Activated naive CD8-positive, alpha-beta T cell treated with anti-CD3 and anti-CD28 coated beads for 36 hours (primary cell): ENCODE data around the gene FLII. TPM values are rescaled to one million over a fixed set of nuclear protein-coding genes. Genes with fewer than 3 reads are reported as not detected.
A peak's percentile ranks its signal among the peaks of the same experiment; 100 is the strongest.

Source experiments
- DNase-seq: peaks from one replicate; pipeline ENCODE4 v3.0.0; 2021
- H3K27ac Mint-ChIP-seq: one replicate; pipeline ENCODE4 v1.8.0; 2022; ENCODE audit warnings: mild to moderate bottlenecking, moderate library complexity, mixed read lengths
- H3K27me3 Mint-ChIP-seq: one replicate; pipeline ENCODE4 v1.8.0; 2022; ENCODE audit warnings: mild to moderate bottlenecking, mixed read lengths
- H3K36me3 Mint-ChIP-seq: one replicate; pipeline ENCODE4 v1.8.0; 2021; ENCODE audit warnings: mild to moderate bottlenecking, mixed read lengths
- H3K4me1 Mint-ChIP-seq: one replicate; pipeline ENCODE4 v1.8.0; 2021; ENCODE audit warnings: mixed read lengths
- H3K4me3 Mint-ChIP-seq: one replicate; pipeline ENCODE4 v1.8.0; 2022; ENCODE audit warnings: mild to moderate bottlenecking, moderate library complexity, mixed read lengths
- H3K9me3 Mint-ChIP-seq: one replicate; pipeline ENCODE4 v1.8.0; 2022; ENCODE audit warnings: mixed read lengths
- total RNA-seq, 2 experiments: library from RNA; stranded (reverse); gene quantifications; one replicate each; pipeline ENCODE4 v1.2.3, GENCODE V29; 2021

FLII gene
- total RNA-seq, 2 experiments from 2014 or later = 237 to 242 TPM

DNA sequence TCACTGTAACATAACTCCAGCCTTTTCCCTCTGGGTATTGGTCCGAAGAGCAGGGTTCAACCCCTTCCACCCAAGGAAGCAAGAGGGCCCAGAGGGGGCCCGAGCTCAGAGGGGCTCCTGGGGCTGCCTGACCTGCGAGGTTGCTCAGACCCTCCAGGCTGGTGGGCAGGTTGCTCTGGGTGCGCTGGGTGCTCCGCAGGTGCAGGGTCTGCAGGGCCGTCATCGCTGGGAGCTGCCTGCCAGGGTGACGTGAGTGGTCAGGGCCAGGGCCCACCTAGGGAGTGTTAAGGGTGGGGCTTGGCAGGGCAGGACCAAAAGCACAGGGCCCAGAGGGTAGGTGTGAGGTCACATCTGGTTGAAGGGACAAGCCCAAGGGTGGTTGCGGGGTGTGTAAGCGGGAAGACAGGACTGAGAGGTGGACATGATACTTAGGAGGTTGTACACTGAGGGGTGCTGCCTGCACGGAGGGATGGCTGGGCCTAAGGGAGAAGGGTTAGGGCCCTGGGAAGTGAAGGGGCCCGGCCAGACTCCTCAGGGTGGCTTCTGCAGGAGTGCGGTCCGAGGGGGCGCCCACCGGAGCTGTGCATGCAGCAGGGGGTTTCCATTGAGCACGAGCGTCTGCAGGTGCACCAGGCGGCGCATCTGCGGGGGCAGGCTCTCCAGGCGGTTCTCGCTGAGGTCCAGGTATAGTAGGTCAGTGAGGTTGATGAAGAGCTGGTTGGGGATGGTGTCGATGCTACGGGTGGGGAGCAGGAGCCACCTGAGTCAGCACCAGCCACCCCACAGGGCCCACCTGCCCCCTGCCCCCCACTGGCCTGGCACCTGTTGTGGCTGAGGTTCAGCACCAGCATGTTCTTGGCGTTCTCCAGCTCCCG, 4.4 kb downstream of the FLII start:
- H3K4me3 Mint-ChIP-seq = no peak overlapping the region
- no peaks in the 10 kb centered on the region for H3K9me3 Mint-ChIP-seq
- H3K4me1 Mint-ChIP-seq = peaks cover 11% of the 10 kb centered on the region
- H3K27me3 Mint-ChIP-seq = no peaks in the 10 kb centered on the region
- no peak overlapping the region for H3K27ac Mint-ChIP-seq
- DNase-seq = no peak
- H3K36me3 Mint-ChIP-seq = peaks cover 5% of the 10 kb centered on the region

DNA sequence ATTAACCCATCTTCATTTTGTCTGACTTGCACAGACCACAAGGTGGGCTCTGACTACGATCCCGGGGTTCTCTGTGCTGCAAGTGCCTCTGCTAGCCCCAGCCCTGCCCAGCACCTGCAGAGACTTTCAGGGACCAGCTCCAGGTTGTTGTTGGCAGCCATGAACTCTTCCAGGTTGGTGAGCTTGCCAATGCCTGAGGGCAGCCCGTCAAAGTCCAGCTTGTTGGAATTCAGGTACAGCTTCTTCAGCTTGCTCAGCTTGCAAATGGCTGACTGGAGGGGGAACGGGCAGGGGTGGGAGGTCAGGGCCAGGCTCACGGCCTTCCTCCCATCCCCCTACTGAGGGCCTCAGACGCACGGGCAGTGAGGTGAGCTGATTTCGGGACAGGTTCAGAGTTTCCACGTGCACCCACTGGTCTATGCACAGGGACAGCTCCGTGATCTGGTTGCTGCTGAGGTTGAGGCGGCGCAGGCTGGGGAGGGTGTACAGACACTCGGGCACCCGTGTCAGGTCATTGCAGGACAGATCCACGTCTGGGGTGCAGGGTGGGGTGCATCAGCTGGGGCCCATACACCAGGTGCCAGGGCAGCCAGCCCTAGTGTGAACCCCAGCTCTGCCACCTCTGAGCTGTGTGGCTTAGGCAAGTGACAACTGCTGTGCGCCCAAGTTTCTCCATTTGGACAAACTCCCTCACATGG, 5.2 kb downstream of the FLII start:
- no peaks in the 10 kb centered on the region for H3K9me3 Mint-ChIP-seq
- H3K27me3 Mint-ChIP-seq = no peaks in the 10 kb centered on the region
- no peak overlapping the region for H3K27ac Mint-ChIP-seq
- H3K4me1 Mint-ChIP-seq = peaks cover 11% of the 10 kb centered on the region
- no peak overlapping the region for H3K4me3 Mint-ChIP-seq
- peaks cover 5% of the 10 kb centered on the region for H3K36me3 Mint-ChIP-seq
- no peak for DNase-seq

DNA sequence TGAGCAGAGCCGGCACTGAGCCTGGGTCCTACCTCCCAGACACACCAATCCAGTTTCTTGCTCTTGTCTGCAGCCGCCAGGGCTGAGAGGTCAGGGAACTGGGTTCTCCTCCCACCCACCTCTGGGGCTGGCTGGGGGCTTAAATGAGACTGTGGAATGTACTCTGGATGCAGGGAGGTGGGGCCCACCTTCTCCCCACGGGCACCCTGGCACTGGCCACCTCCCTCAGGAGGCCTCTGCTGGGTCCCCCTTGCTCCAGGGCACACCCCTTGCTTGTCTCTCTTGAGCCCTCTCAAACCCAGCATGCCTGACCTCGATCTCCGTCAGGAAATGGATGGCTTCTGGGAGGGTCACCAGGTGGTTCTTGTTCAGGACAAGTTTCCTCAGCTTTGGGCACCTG, 6.4 kb downstream of the FLII start:
- Mint-ChIP-seq H3K27me3 (no peaks in the 10 kb centered on the region), H3K27ac (no peak overlapping the region), H3K9me3 (no peaks in the 10 kb centered on the region), H3K4me3 (no peak overlapping the region), H3K36me3 (peaks cover 10% of the 10 kb centered on the region), H3K4me1 (peaks cover 5% of the 10 kb centered on the region)
- DNase-seq = no peak

DNA sequence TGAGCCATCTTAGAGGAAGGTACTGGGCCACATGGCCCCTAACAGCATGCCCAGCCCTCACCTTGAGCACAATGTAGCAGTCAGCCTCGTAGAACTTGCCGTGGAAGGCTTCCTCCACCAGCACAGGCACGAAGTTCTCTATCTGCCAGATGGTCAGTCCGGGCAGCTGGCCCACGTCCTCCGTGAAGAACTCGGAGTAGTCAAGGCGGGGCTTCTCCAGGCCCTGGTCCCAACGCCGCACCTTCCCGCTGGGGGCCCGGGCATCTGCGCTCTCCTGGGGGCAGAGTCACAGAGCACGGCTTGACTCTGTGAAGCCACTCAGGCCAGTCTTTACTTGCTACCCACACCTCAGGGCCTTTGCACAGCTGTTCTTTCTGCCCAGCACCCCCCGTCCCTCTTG, 7.3 kb downstream of the FLII start:
- Mint-ChIP-seq H3K4me1 (no peaks in the 10 kb centered on the region), H3K36me3 (peaks cover 11% of the 10 kb centered on the region), H3K9me3 (no peaks in the 10 kb centered on the region), H3K27me3 (no peaks in the 10 kb centered on the region), H3K4me3 (no peak overlapping the region), H3K27ac (no peak overlapping the region)
- DNase-seq = no peak

DNA sequence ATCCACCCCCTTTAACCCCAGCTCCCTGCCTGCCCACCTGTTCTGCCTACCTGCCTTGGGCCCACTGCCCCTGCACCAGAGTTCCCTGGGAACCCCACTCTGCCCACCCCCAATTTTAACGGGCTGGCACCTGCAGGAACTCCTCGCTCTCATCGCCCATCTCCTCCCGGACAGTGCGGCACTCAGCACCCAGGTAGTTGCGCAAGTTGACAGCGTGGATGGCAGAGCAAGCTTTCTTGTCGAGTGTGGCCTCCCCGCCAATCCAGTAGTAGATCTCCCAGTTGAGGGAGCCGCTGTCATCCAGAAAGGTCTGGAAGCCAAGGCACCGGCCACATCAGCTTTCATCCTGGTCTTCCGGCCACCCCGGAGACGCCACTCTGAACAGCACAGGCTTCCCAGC, 7.8 kb downstream of the FLII start:
- Mint-ChIP-seq H3K27ac (no peak overlapping the region), H3K4me1 (no peaks in the 10 kb centered on the region), H3K36me3 (peaks cover 11% of the 10 kb centered on the region), H3K4me3 (no peak overlapping the region), H3K27me3 (no peaks in the 10 kb centered on the region), H3K9me3 (no peaks in the 10 kb centered on the region)
- no peak for DNase-seq

DNA sequence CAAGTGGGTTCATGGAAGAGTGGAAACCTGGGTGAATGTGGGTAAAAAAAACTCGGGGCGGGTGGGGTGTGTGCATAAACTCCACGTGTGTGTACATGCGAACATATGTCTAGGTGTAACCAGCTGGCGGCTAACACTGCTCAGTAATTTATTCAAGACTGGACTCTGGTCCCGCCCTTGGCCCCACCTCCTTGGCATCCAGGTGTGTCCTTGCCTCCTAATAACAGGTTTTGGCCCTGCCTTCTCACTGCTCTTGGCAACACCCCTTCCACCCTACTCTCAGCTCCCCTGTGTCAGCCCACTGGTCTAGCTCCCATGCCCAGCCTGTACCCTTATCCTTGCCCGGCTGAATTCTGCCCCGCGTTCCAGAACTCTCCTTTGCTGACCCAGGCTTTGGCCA, 8.3 kb downstream of the FLII start:
- no peaks in the 10 kb centered on the region for H3K9me3 Mint-ChIP-seq
- H3K27me3 Mint-ChIP-seq = no peaks in the 10 kb centered on the region
- H3K36me3 Mint-ChIP-seq = peaks cover 14% of the 10 kb centered on the region
- H3K27ac Mint-ChIP-seq = no peak overlapping the region
- H3K4me3 Mint-ChIP-seq = no peak overlapping the region
- no peak for DNase-seq
- no peaks in the 10 kb centered on the region for H3K4me1 Mint-ChIP-seq

DNA sequence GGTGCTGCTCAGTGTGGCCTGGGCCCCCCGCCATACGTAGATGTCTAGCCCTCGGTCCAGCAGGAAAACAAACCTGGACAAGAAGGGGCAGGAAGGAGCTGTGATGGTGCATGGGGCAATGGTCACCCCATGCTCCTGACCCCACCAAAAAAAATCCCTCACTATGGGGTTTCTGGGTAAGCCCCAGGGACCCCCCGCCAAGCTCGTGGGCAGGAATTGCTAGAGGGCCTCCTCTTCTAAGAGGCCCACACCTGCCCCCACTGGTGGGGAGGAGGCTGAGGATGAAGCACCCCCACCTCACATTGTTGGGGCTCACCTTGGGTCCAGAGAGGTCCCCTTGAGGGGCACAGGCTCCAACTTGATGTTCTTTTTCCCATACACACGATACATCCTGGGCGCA, 9.7 kb downstream of the FLII start:
- Mint-ChIP-seq H3K27ac (peak overlapping the region; percentile 56), H3K9me3 (no peaks in the 10 kb centered on the region), H3K4me3 (no peak overlapping the region), H3K27me3 (no peaks in the 10 kb centered on the region), H3K36me3 (peaks cover 15% of the 10 kb centered on the region), H3K4me1 (no peaks in the 10 kb centered on the region)
- DNase-seq = no peak

DNA sequence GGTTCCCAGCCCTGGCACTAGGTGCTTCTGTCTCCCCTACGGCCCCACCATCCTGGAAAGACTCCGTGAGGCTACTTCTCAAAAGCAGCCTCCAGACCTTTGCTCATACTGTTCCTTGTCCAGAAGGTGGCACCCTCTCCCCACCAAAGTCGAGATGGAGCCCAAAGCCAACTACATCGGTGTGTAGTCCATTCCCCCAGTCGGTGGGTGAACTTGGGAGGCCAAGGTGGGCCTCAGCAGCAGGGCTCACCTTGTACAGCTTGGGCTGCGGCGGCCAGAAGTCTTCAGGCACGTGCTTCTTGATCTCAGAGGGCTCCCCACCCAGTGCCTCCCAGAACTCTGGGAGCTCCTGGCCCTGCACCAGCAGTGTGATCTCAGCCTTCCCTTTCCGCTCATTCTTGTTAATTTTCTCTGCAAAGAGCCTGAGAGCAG, 10.2 kb downstream of the FLII start:
- no peaks in the 10 kb centered on the region for H3K27me3 Mint-ChIP-seq
- peak overlapping the region; percentile 56 for H3K27ac Mint-ChIP-seq
- H3K9me3 Mint-ChIP-seq = no peaks in the 10 kb centered on the region
- H3K36me3 Mint-ChIP-seq = peaks cover 12% of the 10 kb centered on the region
- DNase-seq = peak; percentile 67
- no peak overlapping the region for H3K4me3 Mint-ChIP-seq
- H3K4me1 Mint-ChIP-seq = no peaks in the 10 kb centered on the region

DNA sequence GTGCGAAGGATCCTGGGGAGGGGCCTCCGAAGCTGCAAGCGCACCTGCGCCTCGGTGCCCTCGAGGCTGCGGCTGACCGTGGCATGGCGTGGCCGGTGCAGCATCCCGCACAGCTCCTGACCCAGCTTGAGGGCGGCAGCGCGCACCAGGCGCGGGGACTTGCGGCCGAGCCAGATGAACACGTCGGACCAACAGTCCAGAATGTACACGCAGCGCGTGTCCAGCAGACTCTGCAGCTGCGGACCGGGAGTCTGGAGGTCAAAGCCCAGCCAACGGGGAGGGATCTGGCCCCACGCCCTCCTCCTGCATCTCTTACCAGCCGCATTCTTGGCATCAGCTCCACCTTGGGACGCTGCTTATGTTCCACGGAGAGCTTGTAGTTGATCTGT, 10.9 kb downstream of the FLII start:
- Mint-ChIP-seq H3K27ac (no peak overlapping the region), H3K4me1 (no peaks in the 10 kb centered on the region), H3K4me3 (no peak overlapping the region), H3K36me3 (peaks cover 12% of the 10 kb centered on the region), H3K9me3 (no peaks in the 10 kb centered on the region), H3K27me3 (no peaks in the 10 kb centered on the region)
- no peak for DNase-seq

DNA sequence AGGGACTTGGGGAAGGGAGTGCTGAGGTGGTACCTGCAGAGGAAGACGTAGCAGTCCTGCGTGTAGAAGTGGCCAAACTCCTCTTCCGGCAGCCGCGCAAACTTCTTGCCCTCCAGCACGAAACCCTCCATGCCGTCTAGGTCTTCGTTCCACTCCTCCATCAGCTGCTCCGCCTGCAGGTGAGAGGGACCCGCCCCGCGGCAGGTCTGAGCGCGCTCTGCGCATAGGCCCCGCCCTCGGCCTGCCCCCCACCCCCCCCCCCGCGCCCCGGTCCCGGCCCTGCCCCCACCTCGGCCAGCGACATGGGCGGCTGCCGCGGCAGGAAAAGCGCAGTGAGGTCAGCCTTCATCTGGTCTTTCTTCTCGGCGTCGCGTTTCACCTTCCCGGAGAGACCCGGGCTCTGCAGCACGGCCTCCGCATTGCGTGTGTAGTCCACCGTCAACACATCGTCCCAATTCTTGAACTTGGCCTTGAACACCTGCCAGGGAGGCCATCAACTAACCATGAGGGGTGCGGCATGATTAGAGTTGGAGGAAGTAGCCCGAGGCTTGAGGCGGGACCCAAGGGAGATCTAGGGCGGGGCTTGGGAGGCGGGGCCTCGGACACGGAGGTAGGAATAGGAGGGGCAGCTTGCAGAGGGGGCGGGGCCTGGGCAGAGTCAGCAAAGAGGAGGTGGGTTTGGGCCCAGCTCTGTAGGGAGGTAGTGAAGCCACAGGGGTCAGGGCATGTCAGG, 11.5 kb downstream of the FLII start:
- Mint-ChIP-seq H3K4me1 (no peaks in the 10 kb centered on the region), H3K4me3 (no peak overlapping the region), H3K9me3 (no peaks in the 10 kb centered on the region), H3K36me3 (peaks cover 12% of the 10 kb centered on the region), H3K27me3 (no peaks in the 10 kb centered on the region), H3K27ac (peak overlapping the region; percentile 28)
- DNase-seq = peak; percentile 51

DNA sequence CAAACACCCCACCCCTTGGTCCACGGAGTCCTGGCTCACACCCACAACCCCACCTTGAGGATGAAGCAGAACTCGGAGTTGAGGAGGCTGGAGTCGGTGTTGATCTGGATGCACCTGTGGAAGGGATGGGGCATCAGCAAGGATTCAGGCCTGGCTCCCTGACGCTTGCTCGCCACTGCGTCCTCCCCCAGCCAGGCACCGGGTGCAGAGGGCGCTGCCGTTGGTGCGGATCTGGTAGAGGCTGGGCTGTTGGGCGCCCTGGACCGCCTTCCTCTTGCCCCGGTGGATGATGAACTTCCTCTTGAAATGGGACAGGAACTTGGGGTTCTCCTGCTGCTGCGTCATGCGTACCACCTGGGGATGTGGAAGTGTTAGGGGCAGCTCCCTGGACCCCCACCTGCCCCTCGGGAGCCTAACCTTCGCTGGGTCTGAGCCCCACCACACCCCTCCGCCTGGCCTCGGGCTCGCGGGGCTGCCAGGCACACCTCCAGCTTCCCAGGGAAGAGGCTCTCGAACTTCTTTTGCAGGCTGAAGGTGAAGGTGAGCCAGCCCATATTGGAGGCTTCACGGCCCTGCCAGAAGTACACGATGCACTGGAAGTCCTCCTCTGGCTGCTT, 12.3 kb downstream of the FLII start:
- no peaks in the 10 kb centered on the region for H3K27me3 Mint-ChIP-seq
- no peaks in the 10 kb centered on the region for H3K9me3 Mint-ChIP-seq
- DNase-seq = no peak
- H3K27ac Mint-ChIP-seq = no peak overlapping the region
- peaks cover 12% of the 10 kb centered on the region for H3K36me3 Mint-ChIP-seq
- no peak overlapping the region for H3K4me3 Mint-ChIP-seq
- H3K4me1 Mint-ChIP-seq = no peaks in the 10 kb centered on the region

DNA sequence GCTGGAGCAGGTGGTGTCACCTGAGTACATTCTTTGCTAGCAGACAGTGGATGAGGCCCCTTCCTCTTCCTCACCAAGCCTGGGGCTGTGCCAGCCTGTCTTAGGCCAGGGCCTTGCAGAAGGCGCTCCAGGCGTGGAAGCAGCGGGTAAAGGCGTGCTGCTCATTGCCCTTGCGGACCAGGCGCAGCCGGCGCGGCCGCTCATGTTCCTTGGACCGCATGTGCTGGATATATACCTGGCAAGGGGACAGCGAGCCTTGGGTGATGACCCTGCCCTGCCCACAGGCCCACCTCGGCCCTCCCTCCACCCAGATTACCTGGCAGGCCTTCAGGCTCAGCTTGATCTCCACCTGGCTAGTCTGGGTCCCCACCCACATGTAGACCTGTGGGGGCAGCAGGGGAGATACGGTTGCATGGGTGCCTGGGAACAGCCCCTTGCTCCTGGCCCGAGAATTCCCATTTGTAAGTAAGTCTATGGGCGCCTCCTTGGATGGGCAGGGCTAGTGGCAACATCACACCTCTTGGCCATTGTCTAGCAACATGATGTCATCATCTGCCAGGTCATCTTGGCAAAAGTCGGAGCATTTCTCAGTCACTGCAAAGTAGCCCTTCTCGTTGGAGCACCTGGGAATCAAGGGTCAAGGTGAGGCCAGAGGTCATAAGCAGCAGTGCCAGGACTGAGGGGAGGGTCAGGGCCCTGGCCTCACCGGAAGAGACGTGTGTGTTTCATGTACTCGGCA, 13.3 kb downstream of the FLII start:
- peaks cover 12% of the 10 kb centered on the region for H3K36me3 Mint-ChIP-seq
- H3K27me3 Mint-ChIP-seq = no peaks in the 10 kb centered on the region
- no peak overlapping the region for H3K27ac Mint-ChIP-seq
- DNase-seq = no peak
- H3K9me3 Mint-ChIP-seq = no peaks in the 10 kb centered on the region
- H3K4me1 Mint-ChIP-seq = no peaks in the 10 kb centered on the region
- no peak overlapping the region for H3K4me3 Mint-ChIP-seq

DNA sequence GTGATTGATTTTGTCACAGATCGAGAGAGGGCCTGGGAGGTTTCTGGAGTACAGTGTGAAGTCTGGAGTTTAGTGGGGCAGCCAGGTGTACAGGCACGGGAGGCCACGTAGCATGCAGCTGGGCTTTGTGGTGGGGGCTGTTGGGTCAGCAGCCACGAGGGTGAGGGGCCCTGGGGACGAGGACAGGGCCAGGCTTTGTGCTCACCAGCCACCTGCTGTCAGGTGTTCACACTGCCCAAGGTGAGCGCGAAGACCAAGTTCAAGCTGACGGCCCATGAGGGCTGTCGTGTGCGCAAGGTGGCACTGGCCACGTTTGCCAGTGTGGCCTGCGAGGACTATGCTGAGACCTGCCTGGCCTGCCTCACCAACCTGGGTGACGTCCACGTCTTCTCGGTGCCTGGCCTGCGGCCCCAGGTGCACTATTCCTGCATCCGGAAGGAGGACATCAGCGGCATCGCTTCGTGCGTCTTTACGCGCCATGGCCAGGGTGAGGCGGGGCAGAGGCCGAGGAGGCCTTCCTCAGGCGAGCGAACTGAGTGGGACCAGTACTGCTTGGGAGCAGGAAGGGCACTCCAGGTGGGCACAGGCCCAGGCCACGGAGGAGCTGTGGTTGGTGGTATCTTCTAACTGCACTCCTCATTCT, 17.2 kb downstream of the FLII start:
- Mint-ChIP-seq H3K4me1 (peaks cover 2% of the 10 kb centered on the region), H3K27me3 (no peaks in the 10 kb centered on the region), H3K9me3 (no peaks in the 10 kb centered on the region), H3K4me3 (no peak overlapping the region), H3K27ac (no peak overlapping the region), H3K36me3 (peaks cover 9% of the 10 kb centered on the region)
- DNase-seq = no peak

DNA sequence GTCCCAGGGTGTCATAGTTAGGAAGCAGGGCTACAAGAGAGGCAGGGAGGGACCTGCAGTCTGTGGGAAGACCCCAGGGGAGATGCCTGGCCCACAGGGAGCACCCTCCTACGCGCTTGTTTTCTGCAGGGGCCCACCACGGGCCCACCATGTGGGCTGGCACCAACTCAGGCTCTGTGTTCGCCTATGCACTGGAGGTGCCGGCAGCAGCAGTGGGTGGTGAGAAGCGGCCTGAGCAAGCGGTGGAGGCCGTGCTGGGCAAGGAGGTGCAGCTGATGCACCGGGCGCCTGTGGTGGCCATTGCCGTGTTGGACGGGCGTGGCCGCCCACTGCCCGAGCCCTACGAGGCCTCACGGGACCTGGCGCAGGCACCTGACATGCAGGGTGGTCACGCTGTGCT, 18.1 kb downstream of the FLII start:
- peaks cover 9% of the 10 kb centered on the region for H3K36me3 Mint-ChIP-seq
- H3K4me1 Mint-ChIP-seq = peaks cover 8% of the 10 kb centered on the region
- DNase-seq = no peak
- no peaks in the 10 kb centered on the region for H3K9me3 Mint-ChIP-seq
- H3K27me3 Mint-ChIP-seq = no peaks in the 10 kb centered on the region
- H3K27ac Mint-ChIP-seq = no peak overlapping the region
- no peak overlapping the region for H3K4me3 Mint-ChIP-seq
